ENCODE measurements around the gene PSIP1. TPM values are rescaled to one million over a fixed set of nuclear protein-coding genes. Genes with fewer than 3 reads are reported as not detected.
A peak's percentile ranks its signal among the peaks of the same experiment; 100 is the strongest.
"Not testable (repeated sequence)": the region's sequence is repeated elsewhere in the genome, so short reads cannot be mapped to it uniquely, and the experiment has no call there.

The PSIP1 gene
- total and polyA plus RNA-seq, 9 of the 15 experiments (the other 6 are each of a cell fraction or from before 2014, with no cell fraction given), result 18.8 to 119 (median 59.9) TPM

- no peak for FAIRE-seq
- 61% methylated on average over 3 of the region's 5 CpGs for WGBS (ENCODE audit: insufficient coverage, low coverage, missing lambda C conversion rate)
- H3K36me3 ChIP-seq (ENCODE audit: control insufficient read depth, insufficient read depth, low read length), result peaks cover 67% of the 10 kb centered on the region; the same call in 2 of the 3 replicates
- no peaks in the 10 kb centered on the region for H4K20me1 ChIP-seq (replicated peaks; ENCODE audit: control insufficient read depth, insufficient read depth, low read length)
- no peak overlapping the region for H3K4me2 ChIP-seq (ENCODE audit: insufficient read depth, low read length)
- no peak overlapping the region for H3K4me3 ChIP-seq
- H3K9ac ChIP-seq (ENCODE audit: insufficient read depth in 1 of 2, low read depth in 2 of 2, low read length in 2 of 2), result no peak overlapping the region
- no TSS peak for BruUV-seq (replicated peaks)
- ChIA-PET POLR2A (interaction anchor here (0.7 kb wide), 1 partner anchor 26 kb away, joined by 3 read pairs; no protein-coding TSS in a partner anchor), CTCF (ENCODE audit: low intra/inter-chr PET ratio) (no interaction called here)
- no peaks in the 10 kb centered on the region for H3K9me1 ChIP-seq (ENCODE audit: control insufficient read depth, insufficient read depth, low read length)
- no peaks in the 10 kb centered on the region for H3K27me3 ChIP-seq (ENCODE audit: control insufficient read depth in 2 of 2, insufficient read depth in 2 of 2, low read length in 2 of 2)
- in situ Hi-C loops (cut with MboI) (no loop called here), intact Hi-C loops (cut with micrococcal nuclease) (no loop called here)
- ATAC-seq, result peak; percentile 53; the same call in 2 of the 3 replicates
- no peak overlapping the region for H2AFZ ChIP-seq (ENCODE audit: low read depth, low read length)
- TF ChIP-seq ZNF316 (IDR thresholded peaks at IDR 0.05) (peak; percentile 15; the same call in 1 of the 2 replicates), C11orf30 (IDR thresholded peaks at IDR 0.05; ENCODE audit: low read depth) (peak; percentile 34; the same call in 1 of the 2 replicates), JUNB (CRISPR knock-in tag; conservative IDR thresholded peaks at IDR 0.05) (no peak)
- no peak overlapping the region for H3K27ac ChIP-seq (ENCODE audit: extremely low read depth, low read depth, low read length)
- peaks cover 74% of the 10 kb centered on the region for H3K79me2 ChIP-seq (ENCODE audit: control insufficient read depth, insufficient read depth, low read length)
- DNase-seq (ENCODE audit: extremely low read depth in 1 of 4, low spot score in 3 of 4), result no peak
- H3K4me1 ChIP-seq (replicated peaks in 1 of 2; ENCODE audit: control insufficient read depth in 2 of 2, insufficient read depth in 2 of 2, low read length in 2 of 2), result peaks cover 2 to 3% of the 10 kb centered on the region in 2 experiments; a peak in 3 of 5 replicates
- no peaks in the 10 kb centered on the region for H3K9me3 ChIP-seq (replicated peaks; ENCODE audit: control insufficient read depth, insufficient read depth, low read depth, low read length)
Measured at GRCh38 chr9:15430920-15431844, 79.6 kb downstream of the PSIP1 start.

- WGBS (ENCODE audit: insufficient coverage, low coverage, missing lambda C conversion rate), result 87% methylated on average over 3 of the region's 7 CpGs
- peak; percentile 52; the same call in 1 of the 2 replicates for TF ChIP-seq ZBTB33 (CRISPR knock-in tag; IDR thresholded peaks at IDR 0.05)
- H2AFZ ChIP-seq (ENCODE audit: low read depth, low read length); ATAC-seq; H3K9me3 ChIP-seq (replicated peaks; ENCODE audit: control insufficient read depth, insufficient read depth, low read depth, low read length); H4K20me1 ChIP-seq (replicated peaks; ENCODE audit: control insufficient read depth, insufficient read depth, low read length); H3K4me3 ChIP-seq; H3K9me1 ChIP-seq (ENCODE audit: control insufficient read depth, insufficient read depth, low read length); H3K27ac ChIP-seq (ENCODE audit: extremely low read depth, low read depth, low read length); DNase-seq (ENCODE audit: extremely low read depth in 1 of 4, low spot score in 3 of 4); CTCF ChIA-PET (ENCODE audit: low intra/inter-chr PET ratio); H3K4me2 ChIP-seq (ENCODE audit: insufficient read depth, low read length); H3K27me3 ChIP-seq (ENCODE audit: control insufficient read depth in 2 of 2, insufficient read depth in 2 of 2, low read length in 2 of 2); intact Hi-C loops (cut with micrococcal nuclease); in situ Hi-C loops (cut with MboI); FAIRE-seq; H3K9ac ChIP-seq (ENCODE audit: insufficient read depth in 1 of 2, low read depth in 2 of 2, low read length in 2 of 2); BruUV-seq (replicated peaks): not testable (repeated sequence)
- Histone ChIP-seq H3K36me3 (ENCODE audit: control insufficient read depth, insufficient read depth, low read length) (peaks cover 59% of the 10 kb centered on the region), H3K4me1 (replicated peaks in 1 of 2; ENCODE audit: control insufficient read depth in 2 of 2, insufficient read depth in 2 of 2, low read length in 2 of 2) (peaks cover 6 to 18% of the 10 kb centered on the region in 2 experiments; a peak in 4 of 5 replicates), H3K79me2 (ENCODE audit: control insufficient read depth, insufficient read depth, low read length) (peaks cover 92% of the 10 kb centered on the region)
- POLR2A ChIA-PET, result interaction anchor here (1.4 kb wide), 1 partner anchor 25 kb away, joined by 4 read pairs; no protein-coding TSS in a partner anchor
Measured at GRCh38 chr9:15427702-15428101, 83.1 kb downstream of the PSIP1 start.

Data from K562 (cell line).